Neural crest cell (in vitro differentiated cells): ENCODE results near the gene CIZ1. TPM values are rescaled to one million over a fixed set of nuclear protein-coding genes. Genes with fewer than 3 reads are reported as not detected.

Source experiments
- DNase-seq: peaks from one replicate; pipeline ENCODE4 v3.0.0; 2021; ENCODE audit warnings: low read depth, mixed read lengths, low spot score
- H3K27ac Mint-ChIP-seq: one replicate; pipeline ENCODE4 v1.8.0; 2021; ENCODE audit warnings: mild to moderate bottlenecking, mixed read lengths; ENCODE audit not compliant: unreplicated experiment
- H3K27me3 Mint-ChIP-seq: 2 replicates; pipeline ENCODE4 v1.8.0; 2021; ENCODE audit warnings: low read depth, mild to moderate bottlenecking, mixed read lengths
- H3K36me3 Mint-ChIP-seq: 2 replicates; pipeline ENCODE4 v1.8.0; 2021; ENCODE audit warnings: low read depth, mild to moderate bottlenecking, mixed read lengths
- H3K4me1 Mint-ChIP-seq: 2 replicates; pipeline ENCODE4 v1.8.0; 2021; ENCODE audit warnings: mixed read lengths
- H3K4me3 Mint-ChIP-seq: one replicate; pipeline ENCODE4 v1.8.0; 2021; ENCODE audit warnings: mild to moderate bottlenecking, mixed read lengths
- H3K9me3 Mint-ChIP-seq: 2 replicates; pipeline ENCODE4 v1.8.0; 2021; ENCODE audit warnings: mixed read lengths
- total RNA-seq: library from RNA; stranded (reverse); gene quantifications from 2 replicates; pipeline ENCODE4 v1.2.1, GENCODE V29; 2021
- TF ChIP-seq, protein P1 (sequence below): fragments of 200-600 bp; sonication (generic); conservative IDR thresholded peaks from 2 replicates; pipeline ENCODE4 v1.5.0; 2021; ENCODE audit warnings: antibody characterized with exemption, mild to moderate bottlenecking

CIZ1 gene
- total RNA-seq, 1 donor from 2014 or later: 226 TPM

DNA sequence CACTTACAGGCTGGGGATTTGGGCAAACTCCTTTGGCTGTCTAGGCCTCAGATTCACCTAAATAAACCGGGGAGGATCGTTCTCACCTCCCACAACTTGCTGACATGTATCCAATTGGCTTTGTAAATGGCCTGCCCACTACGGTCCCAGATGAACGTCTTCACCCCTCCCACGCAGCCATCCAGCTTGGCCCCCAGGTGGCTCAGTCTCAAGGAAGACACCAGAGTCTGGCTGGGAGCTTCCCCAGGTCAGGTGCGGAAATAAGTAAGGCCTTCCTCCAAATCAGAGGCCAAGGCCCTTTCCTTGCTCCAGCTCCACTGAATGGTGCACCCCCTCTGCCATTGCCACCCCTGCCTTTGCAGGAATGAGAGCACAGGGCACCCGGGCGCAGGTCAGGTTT, 11.4 kb downstream of the CIZ1 start:
- TF ChIP-seq, protein P1, sequence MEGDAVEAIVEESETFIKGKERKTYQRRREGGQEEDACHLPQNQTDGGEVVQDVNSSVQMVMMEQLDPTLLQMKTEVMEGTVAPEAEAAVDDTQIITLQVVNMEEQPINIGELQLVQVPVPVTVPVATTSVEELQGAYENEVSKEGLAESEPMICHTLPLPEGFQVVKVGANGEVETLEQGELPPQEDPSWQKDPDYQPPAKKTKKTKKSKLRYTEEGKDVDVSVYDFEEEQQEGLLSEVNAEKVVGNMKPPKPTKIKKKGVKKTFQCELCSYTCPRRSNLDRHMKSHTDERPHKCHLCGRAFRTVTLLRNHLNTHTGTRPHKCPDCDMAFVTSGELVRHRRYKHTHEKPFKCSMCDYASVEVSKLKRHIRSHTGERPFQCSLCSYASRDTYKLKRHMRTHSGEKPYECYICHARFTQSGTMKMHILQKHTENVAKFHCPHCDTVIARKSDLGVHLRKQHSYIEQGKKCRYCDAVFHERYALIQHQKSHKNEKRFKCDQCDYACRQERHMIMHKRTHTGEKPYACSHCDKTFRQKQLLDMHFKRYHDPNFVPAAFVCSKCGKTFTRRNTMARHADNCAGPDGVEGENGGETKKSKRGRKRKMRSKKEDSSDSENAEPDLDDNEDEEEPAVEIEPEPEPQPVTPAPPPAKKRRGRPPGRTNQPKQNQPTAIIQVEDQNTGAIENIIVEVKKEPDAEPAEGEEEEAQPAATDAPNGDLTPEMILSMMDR: no peak
- H3K36me3 Mint-ChIP-seq: peaks cover 34% of the 10 kb centered on the region
- H3K27me3 Mint-ChIP-seq: no peaks in the 10 kb centered on the region
- no peak for DNase-seq
- no peaks in the 10 kb centered on the region for H3K9me3 Mint-ChIP-seq
- no peak overlapping the region for H3K27ac Mint-ChIP-seq
- H3K4me3 Mint-ChIP-seq: no peak overlapping the region
- H3K4me1 Mint-ChIP-seq: peaks cover 10% of the 10 kb centered on the region

DNA sequence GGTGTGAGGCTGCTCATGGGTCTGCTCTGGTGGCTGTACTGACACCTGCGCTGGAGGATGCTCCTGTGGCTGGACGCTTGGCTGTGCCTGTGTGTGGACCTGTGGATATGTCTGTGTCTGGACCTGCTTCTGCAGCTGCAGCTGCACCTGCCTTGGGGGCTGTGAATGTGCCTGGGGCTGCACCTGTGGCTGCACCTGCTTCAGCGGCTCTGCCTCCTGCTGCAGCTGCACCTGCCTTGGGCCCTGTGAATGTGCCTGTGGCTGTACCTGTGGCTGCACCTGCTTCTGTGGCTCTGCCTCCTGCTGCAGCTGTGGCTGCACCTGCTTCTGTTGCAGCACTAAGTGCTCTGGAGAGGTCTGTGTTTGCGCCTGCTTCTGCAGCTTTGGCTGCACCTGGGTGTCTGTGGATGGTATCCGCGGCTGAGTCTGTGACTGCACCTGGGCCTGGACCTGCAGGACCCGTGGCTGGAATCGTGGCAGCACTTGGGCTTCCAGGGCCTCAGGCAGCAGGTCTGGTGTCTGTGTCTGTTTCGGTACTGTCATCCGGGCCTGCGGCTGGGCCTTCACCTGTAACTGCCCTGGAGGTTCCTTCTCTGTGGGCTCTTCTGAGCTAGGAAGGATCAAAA, 12.5 kb downstream of the CIZ1 start:
- H3K9me3 Mint-ChIP-seq: no peaks in the 10 kb centered on the region
- H3K4me3 Mint-ChIP-seq: no peak overlapping the region
- TF ChIP-seq, protein P1: no peak
- H3K36me3 Mint-ChIP-seq: peaks cover 32% of the 10 kb centered on the region
- peaks cover 8% of the 10 kb centered on the region for H3K4me1 Mint-ChIP-seq
- H3K27ac Mint-ChIP-seq: no peak overlapping the region
- no peak for DNase-seq
- no peaks in the 10 kb centered on the region for H3K27me3 Mint-ChIP-seq

DNA sequence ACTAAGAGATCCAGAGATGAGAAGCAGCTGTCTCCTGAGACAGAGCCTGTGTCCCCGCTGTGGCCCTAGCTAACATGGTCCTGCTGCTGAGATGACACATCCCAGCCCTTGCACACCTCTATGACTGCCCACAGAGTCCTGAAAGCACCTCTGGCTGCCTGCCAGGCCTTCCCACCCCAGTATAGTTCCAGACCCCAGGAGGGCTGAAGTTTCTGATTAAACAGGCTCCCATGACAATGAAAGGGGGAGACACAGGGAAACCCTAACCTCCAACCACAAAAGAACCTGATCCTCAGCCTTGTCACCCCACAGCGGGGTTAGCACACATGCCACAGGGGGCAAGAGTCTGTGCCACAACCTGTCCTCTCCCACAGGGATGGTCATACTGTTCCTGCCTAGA, 15.6 kb downstream of the CIZ1 start:
- H3K4me3 Mint-ChIP-seq: no peak overlapping the region
- no peaks in the 10 kb centered on the region for H3K9me3 Mint-ChIP-seq
- no peaks in the 10 kb centered on the region for H3K27me3 Mint-ChIP-seq
- H3K4me1 Mint-ChIP-seq: no peaks in the 10 kb centered on the region
- DNase-seq: no peak
- peaks cover 19% of the 10 kb centered on the region for H3K36me3 Mint-ChIP-seq
- H3K27ac Mint-ChIP-seq: peak overlapping the region; percentile 50
- TF ChIP-seq, protein P1: no peak

DNA sequence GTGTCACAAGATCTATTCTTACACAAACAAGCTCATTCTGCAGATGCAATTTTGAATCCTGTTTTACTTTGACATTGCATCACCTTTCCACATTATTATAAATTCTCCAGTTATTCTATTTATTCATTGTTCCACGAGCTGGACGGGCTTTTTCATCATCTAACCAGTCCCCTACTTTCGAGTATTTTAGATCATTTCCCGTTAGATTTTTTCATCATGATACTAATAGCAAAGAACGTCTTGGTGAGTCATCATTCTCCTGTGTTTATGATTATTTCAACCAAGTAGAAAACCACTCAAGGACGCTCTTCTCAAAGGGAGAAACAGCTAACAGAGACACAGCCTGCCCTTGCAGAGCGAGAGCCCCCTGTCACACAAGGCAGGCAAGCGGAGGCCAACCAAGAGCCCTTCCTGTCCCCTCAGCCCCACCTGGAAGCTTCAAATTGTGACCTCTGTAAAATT, 16.2 kb downstream of the CIZ1 start:
- no peak overlapping the region for H3K4me3 Mint-ChIP-seq
- H3K27ac Mint-ChIP-seq: no peak overlapping the region
- no peak for DNase-seq
- peaks cover 16% of the 10 kb centered on the region for H3K36me3 Mint-ChIP-seq
- no peaks in the 10 kb centered on the region for H3K9me3 Mint-ChIP-seq
- no peaks in the 10 kb centered on the region for H3K27me3 Mint-ChIP-seq
- TF ChIP-seq, protein P1: no peak
- H3K4me1 Mint-ChIP-seq: no peaks in the 10 kb centered on the region

DNA sequence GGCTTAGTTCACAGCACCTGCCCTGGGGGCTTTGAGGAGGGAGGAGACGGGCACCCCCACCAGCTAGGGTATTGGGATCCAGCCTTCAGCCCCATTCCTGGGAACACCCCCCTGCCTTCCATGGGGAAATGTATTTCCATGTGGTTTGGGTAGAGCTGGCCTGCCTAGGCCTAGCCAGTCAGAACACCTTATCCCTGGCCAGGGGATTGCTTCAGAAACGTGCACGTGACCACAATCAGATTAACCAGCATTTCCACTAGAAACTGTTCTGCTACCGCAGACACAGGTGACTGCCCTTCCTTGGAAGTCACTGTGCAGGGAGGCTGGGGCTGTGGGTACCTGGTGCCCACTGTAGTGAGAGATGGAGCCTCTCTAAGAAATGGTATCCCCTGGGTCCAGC, 17.3 kb downstream of the CIZ1 start:
- Mint-ChIP-seq H3K9me3 (no peaks in the 10 kb centered on the region), H3K36me3 (peaks cover 7% of the 10 kb centered on the region), H3K27ac (peak overlapping the region; percentile 19), H3K27me3 (no peaks in the 10 kb centered on the region), H3K4me3 (no peak overlapping the region), H3K4me1 (no peaks in the 10 kb centered on the region)
- DNase-seq: no peak
- TF ChIP-seq, protein P1: no peak
